Measurements from ENCODE around the gene NARF. TPM values are rescaled to one million over a fixed set of nuclear protein-coding genes. Genes with fewer than 3 reads are reported as not detected.

NARF gene
- total RNA-seq, 3 donors from 2014 or later, result 49.7 to 56.0 (median 55.9) TPM

Other genes starting within 250 kb of the NARF start
- gene CCDC57, start 245.9 kb upstream of the NARF start, total RNA-seq, result 10 to 100 TPM; 41.3 to 46.3 (median 45.4) TPM
- gene SLC16A3, start 229.7 kb upstream of the NARF start, total RNA-seq, result 100 to 1,000 TPM in 2 of 3 donors, 10 to 100 TPM in 1; 41.0 to 150 (median 104) TPM
- gene CSNK1D, start 185.0 kb upstream of the NARF start, total RNA-seq, result 100 to 1,000 TPM; 177 to 221 (median 189) TPM
- gene CD7, start 141.1 kb upstream of the NARF start, total RNA-seq, result 10 to 100 TPM in 2 of 3 donors, 1 to 10 TPM in 1; 10.0 to 12.8 (median 12.3) TPM
- gene SECTM1, start 125.0 kb upstream of the NARF start, total RNA-seq, result 100 to 1,000 TPM; 127 to 268 (median 213) TPM
- not detected for gene TEX19, start 99.5 kb upstream of the NARF start, total RNA-seq
- gene UTS2R, start 87.0 kb upstream of the NARF start, total RNA-seq, result not detected
- gene HEXD, start 40.4 kb upstream of the NARF start, total RNA-seq, result 10 to 100 TPM; 25.3 to 54.6 (median 42.1) TPM
- 10 to 100 TPM; 26.2 to 28.8 (median 26.2) TPM for gene OGFOD3, start 40.2 kb upstream of the NARF start, total RNA-seq
- gene CYBC1, start 8.0 kb upstream of the NARF start, total RNA-seq, result 10 to 100 TPM; 79.2 to 90.5 (median 81.0) TPM
- 10 to 100 TPM; 39.7 to 62.3 (median 43.5) TPM for gene FOXK2, start 61.0 kb downstream of the NARF start, total RNA-seq
- 10 to 100 TPM; 69.0 to 76.0 (median 74.4) TPM for gene WDR45B, start 189.7 kb downstream of the NARF start, total RNA-seq
- gene RAB40B, start 240.0 kb downstream of the NARF start, total RNA-seq, result 10 to 100 TPM; 21.0 to 52.4 (median 23.9) TPM

All from mucosa of descending colon (tissue), 3 donors.